Stimulated activated CD8-positive, alpha-beta memory T cell treated with anti-CD3 and anti-CD28 coated beads, Interleukin-15, amount 100 ng/mL, for 4 hours (primary cell): Measurements from ENCODE around the gene CAVIN4.

Experiments
- DNase-seq, 2 donors: peaks; one replicate each; pipeline ENCODE4 v3.0.0-alpha.2; 2020; ENCODE audit warnings: low read depth in 2 of 2

Gene CAVIN4

GRCh38 chr9:100577776-100578448, at the start of gene CAVIN4:
Gene CAVIN4, plus strand, starts transcription at chr9:100578079. Its CDS starts 65 bp downstream, at chr9:100578144.
- DNase-seq, result no peak

- no peak for DNase-seq
Measured at GRCh38 chr9:100534401-100534800, 43.5 kb upstream of the CAVIN4 start.

GRCh38 chr9:100540327-100540726, 37.6 kb upstream of the CAVIN4 start:
- DNase-seq, result no peak

GRCh38 chr9:100549048-100549447, 28.8 kb upstream of the CAVIN4 start:
- DNase-seq, result no peak

- DNase-seq, result no peak
Measured at GRCh38 chr9:100554935-100555401, 22.9 kb upstream of the CAVIN4 start.

GRCh38 chr9:100555471-100555870, 22.4 kb upstream of the CAVIN4 start:
- DNase-seq, result no peak

- no peak for DNase-seq
Measured at GRCh38 chr9:100557053-100557452, 20.8 kb upstream of the CAVIN4 start.

- no peak for DNase-seq
Measured at GRCh38 chr9:100561256-100561655, 16.6 kb upstream of the CAVIN4 start.

GRCh38 chr9:100567856-100568255, 10.0 kb upstream of the CAVIN4 start:
- DNase-seq, result no peak

- no peak for DNase-seq
Measured at GRCh38 chr9:100573655-100574260, 4.1 kb upstream of the CAVIN4 start.

- DNase-seq, result no peak
Measured at GRCh38 chr9:100575006-100575405, 2.9 kb upstream of the CAVIN4 start.

- no peak for DNase-seq
Measured at GRCh38 chr9:100575765-100576386, 2.0 kb upstream of the CAVIN4 start.

GRCh38 chr9:100578610-100579009, 731 bp downstream of the CAVIN4 start:
- DNase-seq, result no peak

GRCh38 chr9:100579665-100580064, 1.8 kb downstream of the CAVIN4 start:
- no peak for DNase-seq

- no peak for DNase-seq
Measured at GRCh38 chr9:100580257-100580656, 2.4 kb downstream of the CAVIN4 start.

GRCh38 chr9:100581081-100581480, 3.2 kb downstream of the CAVIN4 start:
- no peak for DNase-seq

GRCh38 chr9:100581661-100582060, 3.8 kb downstream of the CAVIN4 start:
- DNase-seq, result no peak

- DNase-seq, result no peak
Measured at GRCh38 chr9:100583014-100583802, 5.3 kb downstream of the CAVIN4 start.

GRCh38 chr9:100584951-100585350, 7.1 kb downstream of the CAVIN4 start:
- DNase-seq, result no peak

- DNase-seq, result no peak
Measured at GRCh38 chr9:100586093-100586492, 8.2 kb downstream of the CAVIN4 start.

GRCh38 chr9:100587375-100587774, 9.5 kb downstream of the CAVIN4 start:
- no peak for DNase-seq

- DNase-seq, result no peak
Measured at GRCh38 chr9:100589582-100589981, 11.7 kb downstream of the CAVIN4 start.
